Muscle of back (tissue), 11 donors: Measurements from ENCODE around the gene ACOX2. TPM values are rescaled to one million over a fixed set of nuclear protein-coding genes. Genes with fewer than 3 reads are reported as not detected.
"Not testable (repeated sequence)": the region's sequence is repeated elsewhere in the genome, so short reads cannot be mapped to it uniquely, and the experiment has no call there.

ENCODE experiments used
- DNase-seq, 3 donors: peaks; one replicate each; pipeline versions ENCODE4 v3.0.0 to v3.0.0-alpha.2; 2013
- polyA plus RNA-seq, 10 donors: library from polyadenylated mRNA; unstranded; fragments of 120-200 nt; gene quantifications; one replicate each; pipeline ENCODE4 v1.2.1, GENCODE V29; 2013; ENCODE audit not compliant: insufficient read length in 10 of 10

Gene ACOX2
- polyA plus RNA-seq, 10 donors: 17.9 to 40.4 (median 24.2) TPM

DNA sequence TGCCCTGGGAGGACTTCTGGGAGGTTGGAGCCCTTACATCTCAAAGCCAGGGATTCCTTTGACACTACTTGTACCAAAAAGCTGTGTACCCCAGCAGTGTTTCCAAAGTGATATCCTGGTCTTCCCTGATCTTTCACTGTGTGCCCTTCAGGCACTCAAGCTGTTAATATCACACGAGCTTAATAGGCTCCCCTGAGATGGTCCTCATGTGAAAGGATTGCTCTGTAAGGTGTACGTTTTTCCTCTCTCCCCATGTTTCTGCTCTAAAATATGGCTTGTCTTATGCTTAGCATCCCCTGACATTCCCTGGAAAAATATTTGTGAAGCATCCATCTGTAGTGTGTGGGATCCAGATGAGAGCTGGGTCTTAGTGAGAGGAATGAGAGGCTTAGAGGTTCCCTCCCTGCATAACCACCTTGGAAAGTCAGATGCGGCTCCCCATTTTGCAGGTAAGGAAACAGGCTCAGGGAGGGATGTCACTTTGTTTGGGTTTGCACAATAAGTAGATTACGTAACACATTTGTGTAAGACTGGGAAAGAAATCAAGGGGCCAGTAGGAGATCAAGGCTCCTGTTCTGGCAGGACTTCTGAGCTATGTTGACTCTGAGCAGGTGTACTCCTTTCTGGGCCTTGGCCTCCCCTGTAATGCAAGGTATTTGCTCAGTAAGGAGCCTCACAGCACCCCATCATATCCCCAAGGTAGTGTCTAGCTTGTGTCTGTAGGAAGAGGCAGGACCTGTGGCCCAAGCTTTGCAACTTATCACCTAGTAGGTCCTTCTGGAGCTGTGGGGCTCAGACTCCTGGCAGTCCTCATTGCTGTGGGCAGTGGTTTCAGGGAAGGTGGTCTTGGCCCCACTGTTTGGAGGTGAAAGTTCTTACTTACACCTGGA, 667 bp upstream of the ACOX2 start:
- DNase-seq: no peak

DNA sequence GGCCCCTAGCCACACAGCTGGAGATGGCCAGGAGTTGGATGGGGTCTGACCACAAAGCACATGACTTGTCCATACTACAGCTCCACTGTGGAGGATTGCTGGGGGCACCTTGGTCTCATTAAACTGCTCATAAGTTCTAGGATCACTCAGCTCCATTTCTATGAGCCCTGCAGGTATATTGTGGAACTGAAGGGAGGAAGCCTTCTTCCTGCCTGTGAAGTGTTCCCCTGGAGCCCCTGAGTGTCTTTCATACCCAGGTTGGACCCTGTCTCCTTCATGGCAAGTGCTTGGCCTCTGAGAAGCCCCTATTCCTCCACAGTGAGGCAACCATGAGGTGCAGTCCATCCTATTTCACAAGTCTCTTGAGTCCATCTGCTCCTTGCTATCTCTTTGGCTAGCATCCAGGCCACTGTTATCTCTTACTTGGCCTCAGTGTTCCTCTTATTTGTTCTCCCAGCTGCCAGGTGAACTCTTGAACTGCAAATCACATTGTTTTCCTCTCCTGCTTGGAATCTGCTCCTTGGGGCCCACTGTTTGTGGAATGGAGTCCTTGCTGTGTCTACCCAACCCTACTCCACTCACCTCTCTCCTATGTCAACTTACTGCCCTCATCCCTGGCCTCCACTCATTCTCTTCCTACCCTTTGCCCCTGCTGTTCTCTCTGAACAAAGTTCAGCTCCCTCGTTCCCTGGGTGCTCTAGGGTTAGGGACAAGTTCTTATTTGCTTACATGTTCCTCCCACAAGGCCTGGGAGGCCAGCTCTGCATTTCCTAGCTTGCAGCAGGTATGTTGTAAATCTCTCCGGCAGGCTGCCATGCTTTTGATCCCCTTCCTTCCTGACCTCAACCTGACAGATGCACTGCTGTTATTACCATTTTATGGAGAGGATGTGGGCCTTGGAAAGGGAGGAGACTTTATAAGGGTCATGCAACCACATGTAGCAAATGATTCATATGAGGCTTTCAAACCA, 1.2 kb downstream of the ACOX2 start:
- DNase-seq: peak in 1 of 3 donors; percentile 29

DNA sequence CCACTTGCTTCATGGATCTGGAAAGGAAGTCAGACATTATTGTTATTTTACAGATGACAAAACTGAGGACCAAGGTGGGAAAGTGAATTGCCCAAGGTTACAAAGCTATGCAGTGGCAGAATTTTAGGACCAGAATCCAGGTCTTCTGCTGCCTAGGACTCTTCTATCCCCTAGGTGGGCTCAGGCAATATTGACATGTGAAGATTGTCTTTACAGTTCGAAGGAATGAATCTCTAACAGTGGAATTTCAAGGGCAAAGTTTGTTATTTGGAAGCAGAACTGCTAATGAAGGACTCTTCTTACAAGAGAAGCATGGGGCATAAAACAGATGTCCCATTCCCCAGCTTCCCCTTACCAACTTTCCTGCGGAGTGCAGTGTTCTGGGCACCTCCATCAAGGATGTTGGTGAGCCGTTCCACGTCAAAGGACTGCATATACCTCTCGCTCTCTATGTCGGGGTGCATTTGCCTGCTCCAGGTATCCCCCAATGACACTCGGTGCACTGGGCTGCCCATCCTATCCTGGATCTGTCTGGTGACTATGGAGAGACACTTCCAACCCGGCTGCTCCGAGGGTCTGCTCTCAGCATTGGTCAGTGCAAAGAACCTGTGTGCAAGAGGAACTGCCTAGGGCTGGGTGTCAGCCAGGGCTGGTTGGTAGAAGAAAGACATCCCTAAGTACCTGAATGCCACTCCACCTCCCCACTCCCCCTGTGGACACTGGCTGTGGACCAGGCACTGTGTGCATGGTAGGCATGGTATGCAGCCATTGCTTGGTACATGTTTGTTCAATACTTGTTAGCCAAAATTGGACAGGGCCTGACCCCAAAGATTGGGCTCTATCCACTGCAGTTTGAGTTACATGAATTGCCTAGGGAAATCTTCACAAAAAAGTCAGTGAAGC, 2.1 kb downstream of the ACOX2 start:
- DNase-seq: no peak

DNA sequence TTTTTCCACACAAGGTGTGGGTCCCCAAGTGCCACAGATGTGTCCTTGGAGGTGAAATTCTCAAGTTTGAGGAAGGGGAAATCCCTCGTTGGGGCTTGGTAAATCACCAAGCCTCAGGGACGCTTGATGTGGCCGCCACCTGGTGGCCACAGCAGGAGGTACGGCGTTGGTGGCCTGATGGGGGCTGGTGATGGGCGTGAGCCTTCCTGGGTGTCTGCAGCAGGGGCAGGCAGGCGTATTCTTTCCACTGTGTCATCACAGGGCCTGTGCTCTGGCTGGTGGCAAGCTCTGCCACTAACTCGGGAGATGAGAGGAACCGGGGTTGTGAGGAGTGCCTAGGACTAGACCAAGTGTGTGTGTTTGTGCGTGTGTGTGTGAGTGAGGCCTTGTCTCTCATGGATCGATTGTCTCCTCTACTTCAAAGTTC, 4.2 kb downstream of the ACOX2 start:
- peak; percentile 52 to 79 (median 68) for DNase-seq

DNA sequence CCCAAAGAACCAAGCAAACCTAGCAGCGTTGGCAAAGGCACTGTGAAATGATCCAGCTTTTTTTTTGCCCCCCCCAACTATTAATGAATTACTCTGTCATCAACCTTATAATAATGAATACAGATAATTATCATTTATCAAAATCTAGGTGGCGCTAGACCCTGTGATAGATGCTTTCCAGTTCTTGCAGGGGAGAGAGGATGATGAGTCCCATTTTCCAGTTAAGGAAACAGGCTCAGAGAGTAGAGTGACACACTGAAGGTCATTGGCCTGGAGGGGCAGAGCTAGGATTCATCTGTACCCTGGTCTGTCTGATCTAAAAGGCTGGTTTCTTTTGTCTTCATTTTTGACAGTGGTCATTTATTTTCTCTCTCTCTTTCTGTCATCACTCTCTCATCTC, 5.0 kb downstream of the ACOX2 start:
- DNase-seq: no peak

DNA sequence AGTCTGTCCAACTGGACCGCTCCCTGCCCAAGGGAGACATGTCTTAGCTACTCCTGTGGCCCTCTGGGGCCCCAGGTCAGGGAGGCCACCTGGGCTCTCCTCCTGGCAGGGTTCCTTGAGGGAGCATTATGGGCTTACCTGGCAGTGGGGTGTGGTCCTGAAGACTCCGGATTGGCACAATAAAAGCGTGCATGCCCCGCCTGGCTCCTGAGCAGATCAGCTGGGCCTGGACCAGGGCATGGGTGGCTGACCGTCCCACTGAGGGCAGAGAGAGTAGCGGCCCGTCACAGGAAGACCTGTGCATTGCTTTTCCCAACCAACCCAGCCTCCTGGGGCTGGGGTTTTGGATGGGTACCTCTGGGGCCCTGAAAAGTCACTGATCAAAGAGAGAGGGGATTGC, 5.4 kb downstream of the ACOX2 start:
- DNase-seq: no peak

DNA sequence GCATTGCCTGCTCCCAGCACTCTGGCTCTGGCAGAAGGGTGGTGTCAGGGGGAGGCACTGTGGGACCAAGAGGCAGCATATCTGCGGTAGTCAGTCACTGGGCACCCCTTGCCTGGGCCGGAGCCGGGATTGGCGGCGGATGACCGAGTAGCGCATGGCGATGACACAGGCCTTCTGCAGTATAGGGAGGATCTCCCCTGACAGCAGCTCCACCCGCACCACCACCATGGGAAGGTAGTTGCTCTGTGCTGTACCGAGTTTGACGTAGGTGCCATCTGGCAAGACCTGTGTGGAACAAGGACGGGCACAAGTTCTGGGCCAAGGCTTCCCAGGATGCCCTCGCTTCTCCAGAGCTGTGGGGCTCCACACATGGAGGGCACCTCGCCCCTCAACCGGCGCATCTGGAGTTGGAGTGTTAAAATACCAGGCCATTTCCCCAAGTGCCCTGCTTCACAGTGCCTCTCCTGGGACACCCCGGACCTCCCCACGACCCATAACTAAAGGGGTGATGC, 6.6 kb downstream of the ACOX2 start:
- DNase-seq: no peak

DNA sequence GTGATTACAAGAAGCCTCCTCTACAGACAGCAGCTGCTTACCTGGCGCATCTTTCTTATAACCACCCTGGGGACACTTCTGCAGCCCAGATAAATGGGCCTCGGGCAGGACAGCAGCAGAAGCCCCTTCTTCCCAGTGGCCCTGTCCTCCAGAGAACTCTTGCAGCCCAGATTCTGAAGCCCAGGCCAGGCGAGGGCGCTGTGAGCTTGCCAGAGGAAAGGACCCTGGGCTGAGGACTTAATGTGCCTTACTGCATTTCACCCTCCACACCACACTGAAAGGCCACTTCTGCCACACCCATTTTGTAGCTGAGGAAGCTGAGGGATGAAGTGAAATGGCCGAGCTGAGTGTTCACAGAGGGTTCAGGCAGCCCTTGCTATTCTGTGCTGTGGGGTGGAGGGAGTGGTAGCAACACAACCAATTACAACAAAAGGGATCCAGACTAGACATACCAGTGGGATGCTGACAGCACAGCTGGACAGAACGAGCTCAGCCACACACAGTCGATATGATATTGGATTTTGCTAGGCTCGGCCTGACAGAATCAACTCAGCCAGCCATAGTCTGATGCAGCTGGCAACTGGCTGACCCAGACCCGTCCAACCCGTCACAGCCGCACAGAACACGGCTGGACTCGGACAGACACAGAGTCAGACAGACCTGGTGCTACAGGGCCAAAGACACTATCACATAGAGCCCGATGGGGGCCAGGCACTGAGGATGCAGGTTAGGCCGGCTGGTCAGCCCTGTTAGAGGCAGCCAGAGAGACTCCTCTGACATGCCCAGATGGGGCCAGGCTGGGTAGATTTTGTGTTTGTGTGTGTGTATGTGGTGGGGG, 7.3 kb downstream of the ACOX2 start:
- DNase-seq: peak in 2 of 3 donors; percentile 35 to 59

DNA sequence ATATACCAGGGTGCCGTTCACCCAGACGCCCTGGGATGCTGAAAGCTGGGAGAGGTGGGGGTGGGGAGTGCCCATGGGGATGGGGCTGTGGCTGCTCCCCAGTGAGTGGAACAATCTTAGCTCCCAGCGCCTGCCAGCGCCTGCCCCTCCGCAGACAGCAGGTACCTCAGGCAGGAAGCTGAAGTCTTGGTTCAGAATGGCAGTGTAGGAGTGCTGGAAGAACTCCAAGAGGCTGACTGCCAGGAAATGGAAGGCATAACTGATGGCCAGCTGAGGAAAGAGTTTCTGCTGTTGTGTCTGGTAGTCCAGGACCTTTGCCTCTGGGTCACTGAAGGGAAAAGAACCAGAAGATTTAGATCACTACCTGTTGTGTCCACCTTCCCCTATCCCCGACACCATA, 8.4 kb downstream of the ACOX2 start:
- DNase-seq: peak; percentile 24 to 36 (median 29)

DNA sequence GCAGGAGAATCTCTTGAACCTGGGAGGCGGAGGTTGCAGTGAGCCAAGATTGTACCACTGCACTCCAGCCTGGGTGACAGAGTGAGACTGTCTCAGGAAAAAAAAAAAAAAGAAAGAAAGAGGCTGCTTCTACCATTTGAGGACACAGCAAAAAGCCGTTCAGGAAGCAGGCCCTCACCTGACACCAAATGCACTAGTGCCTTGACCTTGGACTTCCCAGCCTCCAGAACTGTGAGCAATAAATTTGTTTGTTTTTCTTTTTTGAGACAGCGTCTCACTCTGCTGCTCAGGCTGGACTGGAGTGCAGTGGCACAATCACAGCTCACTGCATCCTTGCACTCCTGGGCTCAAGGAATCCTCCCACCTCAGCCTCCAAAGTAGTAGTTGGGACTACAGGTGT, 9.6 kb downstream of the ACOX2 start:
- DNase-seq: not testable (repeated sequence)

DNA sequence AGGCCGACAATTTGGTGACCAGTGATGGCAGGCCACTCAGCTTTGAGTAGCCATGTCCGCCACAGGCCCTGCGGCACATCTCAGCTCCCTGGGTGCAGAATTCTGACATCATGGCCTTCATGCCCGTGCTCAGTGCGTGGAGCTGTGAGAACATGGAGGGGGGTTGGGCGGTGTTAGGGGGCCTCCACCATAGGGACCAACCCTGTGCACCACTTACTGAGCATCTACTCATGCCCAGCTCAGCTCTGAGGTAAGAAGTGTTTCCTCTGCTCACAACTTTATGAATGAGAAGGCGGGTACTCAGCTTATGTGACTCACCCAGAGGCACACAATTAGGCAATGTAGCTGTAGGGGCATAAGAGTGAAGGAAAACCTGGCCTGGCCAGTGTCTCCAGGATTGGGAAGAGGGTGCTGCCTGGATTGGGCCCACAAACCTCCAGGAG, 10.5 kb downstream of the ACOX2 start:
- peak in 1 of 3 donors; percentile 65 for DNase-seq

DNA sequence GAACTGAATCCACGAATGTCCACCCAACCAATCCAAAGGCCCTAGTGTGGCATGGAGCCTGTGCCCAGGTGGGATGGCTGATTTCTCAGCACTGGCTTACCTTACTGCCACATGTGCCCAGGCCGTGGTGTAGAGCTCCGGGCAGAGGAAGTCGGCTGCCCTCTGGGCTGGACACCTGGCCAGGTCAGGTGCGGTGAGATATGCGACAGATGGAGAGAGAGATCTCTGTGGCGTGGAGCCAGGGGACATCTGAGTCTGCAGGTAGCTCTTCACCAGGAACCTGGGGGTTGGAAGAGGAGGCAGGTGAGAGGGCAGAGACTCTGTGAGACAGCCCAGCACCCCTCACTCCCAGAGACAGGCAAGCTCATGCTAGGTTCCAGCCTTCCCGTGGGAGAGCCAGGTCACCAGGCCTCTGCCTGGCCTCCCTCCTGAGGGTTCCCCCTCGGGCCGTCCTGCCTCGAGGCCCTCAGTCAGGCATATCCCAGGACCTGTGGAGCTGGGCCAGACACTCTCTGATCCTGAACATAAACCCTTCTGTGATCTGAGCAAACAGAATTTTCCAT, 12.6 kb downstream of the ACOX2 start:
- DNase-seq: no peak

DNA sequence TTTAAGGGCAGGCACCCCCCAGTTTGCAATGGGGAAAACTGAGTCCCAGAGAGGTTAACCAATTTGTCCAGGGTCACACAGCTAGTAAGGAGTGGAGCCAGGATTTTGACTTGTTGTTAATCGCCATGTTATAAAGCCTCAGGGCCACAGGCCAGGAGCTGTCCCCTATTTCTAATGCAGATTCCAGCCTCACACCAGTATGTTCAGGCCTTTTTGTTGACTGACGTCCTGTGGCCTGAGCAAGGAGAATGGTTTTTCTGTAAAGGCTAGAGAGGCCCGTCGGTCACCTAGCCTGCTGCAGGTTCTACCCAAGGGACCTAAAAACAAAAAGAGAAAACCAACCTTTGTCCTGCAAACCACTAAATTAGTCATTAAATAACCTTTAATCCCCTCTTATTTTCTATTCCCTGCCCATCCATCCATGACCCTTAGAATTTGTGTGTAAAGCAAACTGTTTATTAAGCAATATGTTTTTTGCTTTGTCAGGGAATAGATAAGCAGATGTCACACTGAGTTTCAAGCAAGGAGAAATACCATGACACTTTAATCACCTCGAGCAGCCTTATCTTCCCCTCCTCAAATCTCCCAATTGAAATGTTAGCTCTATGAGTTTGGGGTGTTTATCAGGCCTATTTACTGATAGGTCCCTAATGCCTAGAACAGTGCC, 14.1 kb downstream of the ACOX2 start:
- no peak for DNase-seq

DNA sequence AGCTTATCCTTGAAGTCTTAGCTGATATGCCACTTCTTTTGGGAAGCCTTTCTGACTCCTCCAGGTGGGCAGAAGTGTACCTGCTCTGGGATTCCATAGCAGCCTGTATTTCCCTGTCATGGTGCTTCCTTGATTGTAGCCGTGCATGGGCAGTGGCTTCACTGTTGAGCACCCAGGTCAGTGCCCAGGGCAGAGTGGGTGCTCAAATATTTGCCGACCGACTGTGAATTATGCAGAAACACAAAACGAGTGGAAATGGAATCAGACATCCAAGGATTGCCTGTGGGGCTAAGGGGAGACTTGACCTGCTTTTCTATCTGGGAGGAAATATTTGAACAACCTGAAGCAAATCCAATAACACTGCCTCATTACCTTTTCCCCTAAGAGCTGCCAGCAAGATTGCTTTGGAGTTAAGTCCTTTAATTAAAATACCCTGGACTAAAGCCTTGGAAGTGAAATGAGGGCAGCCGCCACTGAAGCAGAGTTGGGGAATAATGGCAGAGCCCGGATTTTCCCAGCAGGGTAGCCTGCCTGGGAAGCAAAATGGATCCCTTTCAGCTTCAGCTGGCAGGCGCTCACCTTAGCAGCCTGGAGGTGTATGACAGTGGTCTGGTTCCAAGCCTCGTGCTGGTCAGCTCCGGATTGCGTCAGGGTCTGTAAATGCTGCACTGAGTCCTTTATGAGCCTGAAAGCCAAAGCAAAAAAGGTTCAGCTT, 14.9 kb downstream of the ACOX2 start:
- no peak for DNase-seq

DNA sequence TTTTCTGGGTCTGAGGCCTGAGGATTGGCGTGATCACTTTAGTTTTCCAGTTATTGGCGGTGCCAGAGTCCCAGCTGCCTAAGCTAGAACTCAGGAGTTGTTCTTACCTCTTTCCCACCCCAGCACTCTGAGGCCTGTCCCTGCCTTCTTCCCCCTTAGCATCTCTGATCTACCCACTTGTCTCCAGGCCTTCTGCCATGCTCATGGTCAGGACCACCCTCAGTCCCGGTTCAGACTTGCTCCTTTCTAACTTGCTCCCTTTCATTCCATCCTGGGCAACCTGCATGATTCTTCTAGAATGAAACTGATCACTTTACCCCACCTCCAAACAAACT, 15.7 kb downstream of the ACOX2 start:
- no peak for DNase-seq

DNA sequence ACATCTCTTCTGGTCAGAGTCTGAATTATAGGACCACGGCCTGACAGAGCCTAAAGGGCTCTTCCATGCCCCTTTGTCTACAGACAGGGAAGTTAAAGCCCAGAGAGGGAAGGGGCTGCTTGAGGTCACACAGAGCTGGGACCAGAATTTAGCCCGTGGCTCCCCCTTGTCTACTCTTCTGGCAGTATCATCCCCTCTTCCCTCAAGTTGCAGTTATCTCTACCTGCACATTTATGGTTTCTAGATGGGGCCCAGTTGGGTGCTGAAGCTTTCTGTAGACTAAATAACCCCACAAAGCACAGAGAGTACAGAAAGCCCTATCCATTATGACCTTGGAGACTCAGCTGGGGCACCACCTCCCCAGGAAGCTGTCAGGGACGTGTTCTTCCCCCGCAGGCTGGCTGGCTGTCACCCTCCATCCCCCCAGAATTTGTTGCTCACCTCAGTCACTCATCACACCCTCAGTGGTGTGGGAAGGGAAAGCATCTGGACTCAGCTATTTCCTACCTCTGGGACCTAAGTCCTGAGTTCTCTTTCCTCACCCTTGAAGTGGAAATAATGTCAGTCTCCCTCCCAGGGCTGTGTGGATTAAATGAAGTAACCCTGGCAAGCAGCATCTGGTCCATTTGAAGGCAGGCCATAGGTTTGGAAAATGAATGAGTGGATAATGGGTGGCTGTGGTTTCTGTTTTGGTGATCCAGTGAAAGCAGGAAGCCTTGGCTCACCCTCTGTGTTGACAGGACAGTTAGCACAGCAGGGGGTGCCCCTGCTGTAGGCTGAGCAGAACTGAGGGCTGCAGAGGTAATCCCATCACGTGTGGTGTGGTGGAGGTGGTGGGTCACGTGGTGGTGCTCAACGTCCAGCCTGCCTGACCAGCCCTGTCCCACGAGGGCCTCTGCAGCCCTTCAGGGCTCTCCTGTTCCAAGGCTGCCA, 16.3 kb downstream of the ACOX2 start:
- DNase-seq: no peak

DNA sequence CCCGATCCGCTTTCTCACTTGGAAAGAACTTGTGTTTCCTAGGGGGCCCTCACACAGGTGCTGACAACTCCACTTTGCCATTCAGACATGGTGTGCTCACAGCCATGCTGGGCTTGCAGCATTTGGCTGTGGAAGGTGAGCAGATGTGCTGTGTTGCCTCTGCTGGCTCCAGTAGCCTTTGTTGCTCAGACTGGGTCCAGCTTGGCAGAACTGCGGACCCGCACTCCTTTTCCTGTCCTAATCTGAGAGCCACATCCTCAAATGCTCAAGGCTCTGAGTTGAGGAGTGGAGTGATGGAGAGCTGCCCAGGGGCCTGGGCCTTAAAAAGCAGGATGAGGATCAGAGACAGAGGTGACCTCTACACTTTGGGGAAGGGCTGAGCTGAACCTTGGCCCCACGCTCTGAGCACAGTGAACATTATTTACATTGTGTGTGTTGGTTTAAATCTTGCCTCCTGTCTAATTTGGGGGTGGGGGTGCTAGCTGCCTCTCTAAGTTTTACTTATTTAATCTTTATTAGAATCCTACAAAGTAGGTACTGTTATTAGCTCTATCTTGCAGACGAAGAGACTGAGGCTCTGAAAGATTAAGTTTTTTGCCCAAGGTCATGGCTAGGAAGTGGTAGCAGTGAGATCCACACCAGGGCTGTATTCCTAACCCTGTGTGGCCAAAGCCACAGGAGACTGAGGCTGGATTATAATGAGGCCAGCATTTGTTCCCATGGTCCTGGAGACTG, 17.2 kb downstream of the ACOX2 start:
- no peak for DNase-seq
